A549 treated with GW870086 at 1 μM for 4 hours (cell line): Measurements from ENCODE around the gene RGS13. TPM values are rescaled to one million over a fixed set of nuclear protein-coding genes. Genes with fewer than 3 reads are reported as not detected.

ENCODE experiments used
- total RNA-seq: library from RNA; stranded (reverse); fragments of 200-300 nt; extraction: Qiagen RNA extraction; gene quantifications from 5 replicates; pipeline ENCODE4 v1.2.3, GENCODE V29; 2022; ENCODE audit warnings: low read depth

Gene RGS13
- not detected in 5 replicates for total RNA-seq

GRCh38 chr1:192635939-192636338, at the start of gene RGS13:
Gene RGS13, plus strand, starts transcription at chr1:192636147. Its CDS starts 8,188 bp downstream, at chr1:192644335.

Other genes starting within 250 kb of the RGS13 start
- not detected in 5 replicates for gene RGS1, start 60.4 kb upstream of the RGS13 start, total RNA-seq
- 62.4 to 83.8 TPM (median 75.8 TPM) in 5 replicates for gene RGS2, start 172.9 kb downstream of the RGS13 start, total RNA-seq